GM19043 (cell line): ENCODE measurements around the gene SYCE1.

Experiments
- ATAC-seq: cut with Tn5 transposase; IDR thresholded peaks from one replicate; pipeline ENCODE4 v1.9.1; 2021; ENCODE audit warnings: low read depth; ENCODE audit not compliant: unreplicated experiment

Gene SYCE1

GRCh38 chr10:133516057-133516456 lies 49.3 kb downstream of the SYCE1 start:
- no peak for ATAC-seq

GRCh38 chr10:133515471-133515870 lies 49.9 kb downstream of the SYCE1 start:
- no peak for ATAC-seq

GRCh38 chr10:133511907-133512528 lies 53.4 kb downstream of the SYCE1 start:
- no peak for ATAC-seq

GRCh38 chr10:133511408-133511807 lies 54.0 kb downstream of the SYCE1 start:
- no peak for ATAC-seq

- no peak for ATAC-seq
Observed at GRCh38 chr10:133509700-133510099, 55.7 kb downstream of the SYCE1 start.
